Measurements from ENCODE around the gene XRCC2.

The XRCC2 gene

GRCh38 chr7:152597507-152597906 lies 78.4 kb downstream of the XRCC2 start:
- H3K4me1 ChIP-seq (ENCODE audit: insufficient read depth, insufficient read length), result no peaks in the 10 kb centered on the region
- H3K4me3 ChIP-seq (ENCODE audit: insufficient read length, low read depth), result no peak overlapping the region
- no peak for TF ChIP-seq YY1 (IDR thresholded peaks at IDR 0.05; ENCODE audit: insufficient read depth, insufficient read length)
- no peak for TF ChIP-seq ZNF274 (IDR thresholded peaks at IDR 0.05; ENCODE audit: low read depth, low read length)
- no peak for TF ChIP-seq SUZ12 (IDR thresholded peaks at IDR 0.05; ENCODE audit: extremely low read depth, insufficient read depth, insufficient read length)
- H3K27me3 ChIP-seq (ENCODE audit: insufficient read depth, insufficient read length), result no peaks in the 10 kb centered on the region
- no peaks in the 10 kb centered on the region for H3K9me3 ChIP-seq (ENCODE audit: insufficient read depth, low read length)
- no peak for DNase-seq (ENCODE audit: low read depth, low spot score)
- no peak overlapping the region for H3K9ac ChIP-seq (ENCODE audit: insufficient read length, low read depth)
- H3K36me3 ChIP-seq (ENCODE audit: insufficient read depth, insufficient read length, low read length), result no peaks in the 10 kb centered on the region

GRCh38 chr7:152596824-152597223 lies 79.1 kb downstream of the XRCC2 start:
- Histone ChIP-seq H3K27me3 (ENCODE audit: insufficient read depth, insufficient read length) (no peaks in the 10 kb centered on the region), H3K4me1 (ENCODE audit: insufficient read depth, insufficient read length) (no peaks in the 10 kb centered on the region), H3K9ac (ENCODE audit: insufficient read length, low read depth) (no peak overlapping the region), H3K36me3 (ENCODE audit: insufficient read depth, insufficient read length, low read length) (no peaks in the 10 kb centered on the region), H3K9me3 (ENCODE audit: insufficient read depth, low read length) (no peaks in the 10 kb centered on the region), H3K4me3 (ENCODE audit: insufficient read length, low read depth) (no peak overlapping the region)
- DNase-seq (ENCODE audit: low read depth, low spot score), result no peak
- TF ChIP-seq ZNF274 (IDR thresholded peaks at IDR 0.05; ENCODE audit: low read depth, low read length), result no peak
- TF ChIP-seq SUZ12 (IDR thresholded peaks at IDR 0.05; ENCODE audit: extremely low read depth, insufficient read depth, insufficient read length), result no peak
- no peak for TF ChIP-seq YY1 (IDR thresholded peaks at IDR 0.05; ENCODE audit: insufficient read depth, insufficient read length)

All from NT2/D1 (cell line).